Rectal smooth muscle tissue (tissue), 1 donor: ENCODE measurements around the gene BTN3A1.
A peak's percentile ranks its signal among the peaks of the same experiment; 100 is the strongest.
"Not testable (repeated sequence)": the region's sequence is repeated elsewhere in the genome, so short reads cannot be mapped to it uniquely, and the experiment has no call there.

ENCODE experiments used
- H3K27ac ChIP-seq: one replicate; pipeline ENCODE4 v1.7.0; 2013; ENCODE audit warnings: low read depth, low read length, inconsistent platforms
- H3K27me3 ChIP-seq: one replicate; pipeline ENCODE4 v1.7.0; 2013; ENCODE audit warnings: low read length; ENCODE audit not compliant: control insufficient read depth, insufficient read depth
- H3K36me3 ChIP-seq: one replicate; pipeline ENCODE4 v1.7.0; 2013; ENCODE audit warnings: low read length; ENCODE audit not compliant: control insufficient read depth, insufficient read depth
- H3K4me1 ChIP-seq: one replicate; pipeline ENCODE4 v1.7.0; 2013; ENCODE audit warnings: low read length; ENCODE audit not compliant: control insufficient read depth, insufficient read depth
- H3K4me3 ChIP-seq: one replicate; pipeline ENCODE4 v1.7.0; 2013; ENCODE audit warnings: low read length
- H3K9ac ChIP-seq: one replicate; pipeline ENCODE4 v1.7.0; 2013; ENCODE audit warnings: low read length

BTN3A1 gene

GRCh38 chr6:26401389-26401986 lies 587 bp upstream of the BTN3A1 start:
- Histone ChIP-seq H3K9ac (no peak overlapping the region), H3K36me3 (peaks cover 4% of the 10 kb centered on the region), H3K27me3 (no peaks in the 10 kb centered on the region), H3K4me1 (peaks cover 3% of the 10 kb centered on the region), H3K27ac (peak overlapping the region; percentile 70), H3K4me3 (peak overlapping the region; percentile 64)

- Histone ChIP-seq H3K27ac (no peak overlapping the region), H3K9ac (no peak overlapping the region), H3K4me1 (peaks cover 3% of the 10 kb centered on the region), H3K4me3 (no peak overlapping the region), H3K27me3 (no peaks in the 10 kb centered on the region), H3K36me3 (peaks cover 12% of the 10 kb centered on the region)
These were observed 1.8 kb downstream of the BTN3A1 start for GRCh38 chr6:26403893-26404292.

- peaks cover 15% of the 10 kb centered on the region for H3K36me3 ChIP-seq
- no peak overlapping the region for H3K9ac ChIP-seq
- H3K27me3 ChIP-seq, result no peaks in the 10 kb centered on the region
- H3K27ac ChIP-seq, result no peak overlapping the region
- no peak overlapping the region for H3K4me3 ChIP-seq
- H3K4me1 ChIP-seq, result peaks cover 3% of the 10 kb centered on the region
These were observed 2.5 kb downstream of the BTN3A1 start for GRCh38 chr6:26404546-26404945.

GRCh38 chr6:26408828-26409730 lies 7.0 kb downstream of the BTN3A1 start:
- H3K9ac ChIP-seq, result no peak overlapping the region
- no peaks in the 10 kb centered on the region for H3K4me1 ChIP-seq
- H3K27ac ChIP-seq, result no peak overlapping the region
- H3K4me3 ChIP-seq, result no peak overlapping the region
- peaks cover 26% of the 10 kb centered on the region for H3K36me3 ChIP-seq
- no peaks in the 10 kb centered on the region for H3K27me3 ChIP-seq

GRCh38 chr6:26411751-26412150 lies 9.7 kb downstream of the BTN3A1 start:
- H3K9ac ChIP-seq, result no peak overlapping the region

GRCh38 chr6:26412228-26412627 lies 10.2 kb downstream of the BTN3A1 start:
- Histone ChIP-seq H3K4me3 (no peak overlapping the region), H3K36me3 (peaks cover 18% of the 10 kb centered on the region), H3K4me1 (no peaks in the 10 kb centered on the region), H3K27me3 (no peaks in the 10 kb centered on the region), H3K9ac (no peak overlapping the region), H3K27ac (no peak overlapping the region)

More at GRCh38 chr6:26411751-26412150, 9.7 kb downstream of the BTN3A1 start:
- Histone ChIP-seq H3K4me1 (no peaks in the 10 kb centered on the region), H3K27ac (no peak overlapping the region), H3K27me3 (no peaks in the 10 kb centered on the region), H3K4me3 (no peak overlapping the region), H3K36me3 (peaks cover 21% of the 10 kb centered on the region)

- Histone ChIP-seq H3K27ac (no peak overlapping the region), H3K36me3 (peaks cover 14% of the 10 kb centered on the region), H3K4me1 (no peaks in the 10 kb centered on the region), H3K27me3 (no peaks in the 10 kb centered on the region), H3K4me3 (no peak overlapping the region), H3K9ac (no peak overlapping the region)
These were observed 10.9 kb downstream of the BTN3A1 start for GRCh38 chr6:26412954-26413353.

- H3K36me3 ChIP-seq, result peaks cover 13% of the 10 kb centered on the region
- no peaks in the 10 kb centered on the region for H3K27me3 ChIP-seq
- no peak overlapping the region for H3K9ac ChIP-seq
- no peaks in the 10 kb centered on the region for H3K4me1 ChIP-seq
- no peak overlapping the region for H3K4me3 ChIP-seq
- no peak overlapping the region for H3K27ac ChIP-seq
These were observed 12.2 kb downstream of the BTN3A1 start for GRCh38 chr6:26414281-26414680.

GRCh38 chr6:26415036-26415614 lies 13.1 kb downstream of the BTN3A1 start:
- Histone ChIP-seq H3K9ac (no peak overlapping the region), H3K27ac (no peak overlapping the region), H3K27me3 (no peaks in the 10 kb centered on the region), H3K4me3 (no peak overlapping the region), H3K4me1 (no peaks in the 10 kb centered on the region), H3K36me3 (peaks cover 11% of the 10 kb centered on the region)

GRCh38 chr6:26415791-26416190 lies 13.7 kb downstream of the BTN3A1 start:
- Histone ChIP-seq H3K4me1 (peaks cover 1% of the 10 kb centered on the region), H3K4me3 (no peak overlapping the region), H3K9ac (no peak overlapping the region), H3K36me3 (peaks cover 11% of the 10 kb centered on the region), H3K27me3 (no peaks in the 10 kb centered on the region), H3K27ac (no peak overlapping the region)

- H3K4me3 ChIP-seq, result no peak overlapping the region
- H3K36me3 ChIP-seq, result peaks cover 7% of the 10 kb centered on the region
- H3K9ac ChIP-seq, result no peak overlapping the region
- no peak overlapping the region for H3K27ac ChIP-seq
- peaks cover 2% of the 10 kb centered on the region for H3K4me1 ChIP-seq
- H3K27me3 ChIP-seq, result no peaks in the 10 kb centered on the region
These were observed 14.2 kb downstream of the BTN3A1 start for GRCh38 chr6:26416288-26416687.

- not testable (repeated sequence) for H3K9ac ChIP-seq, H3K27me3 ChIP-seq, H3K36me3 ChIP-seq, H3K4me1 ChIP-seq, H3K4me3 ChIP-seq, H3K27ac ChIP-seq
These were observed 16.0 kb downstream of the BTN3A1 start for GRCh38 chr6:26418077-26418476.
